K562 (cell line): ENCODE measurements around the gene JAKMIP2. TPM values are rescaled to one million over a fixed set of nuclear protein-coding genes. Genes with fewer than 3 reads are reported as not detected.

Experiments used
- ATAC-seq: fragments of 200-7000 bp; cut with Tn5 transposase; 3 replicates; pipeline ENCODE4 v1.9.1; 2020; ENCODE audit warnings: moderate library complexity
- BruUV-seq: library from RNA; stranded (reverse); fragments of 400-500 nt; replicated peaks from 2 replicates; lab custom pipeline; 2021; lab: Mats Ljungman, UMichigan
- CTCF ChIA-PET: fragments of 300-600 bp; formaldehyde crosslinking; extraction: SDS; loops from one replicate; lab custom pipeline; 2021; ENCODE audit warnings: low intra/inter-chr PET ratio; lab: Yijun Ruan, JAX
- POLR2A ChIA-PET: fragments of 300-600, 350-650 bp; sonication (Branson Sonifier 250); formaldehyde crosslinking; extraction: SDS; loops from one replicate; lab custom pipeline; 2021; ENCODE audit warnings: antibody characterized with exemption, inconsistent platforms; lab: Yijun Ruan, JAX
- DNase-seq, 4 experiments: peaks; one replicate each; pipeline versions ENCODE4 v3.0.0 to v3.0.0-alpha.2; 2011 to 2018; ENCODE audit warnings: low spot score in 3 of 4, mixed read lengths in 3 of 4; ENCODE audit errors: extremely low read depth in 1 of 4
- FAIRE-seq: peaks from 2 replicates; lab custom pipeline; 2011; peaks lifted over from hg19 to GRCh38; lab: Jason Lieb, UNC
- H2AFZ ChIP-seq: 2 replicates; pipeline ENCODE4 v1.6.0; 2011; ENCODE audit warnings: low read depth, low read length, control low read depth, inconsistent platforms
- H3K27ac ChIP-seq: fragments of 200-600 bp; 3 replicates; pipeline ENCODE4 v1.8.0; 2011; ENCODE audit warnings: low read depth, mild to moderate bottlenecking, control low read depth, inconsistent platforms, low read length, moderate library complexity, mixed read lengths; ENCODE audit errors: extremely low read depth
- H3K27me3 ChIP-seq, 2 experiments: fragments of 300-600 bp in 1 of 2; 2 replicates in 1 of 2; 3 replicates in 1 of 2; pipeline versions ENCODE4 v1.6.0 to v1.8.0; 2011; ENCODE audit warnings: inconsistent platforms in 2 of 2, low read length in 2 of 2, mild to moderate bottlenecking in 1 of 2, mixed read lengths in 1 of 2, moderate library complexity in 1 of 2; ENCODE audit not compliant: control insufficient read depth in 2 of 2, insufficient read depth in 2 of 2
- H3K36me3 ChIP-seq: fragments of 300-600 bp; 3 replicates; pipeline ENCODE4 v1.8.0; 2011; ENCODE audit warnings: mild to moderate bottlenecking, low read length, inconsistent platforms; ENCODE audit not compliant: control insufficient read depth, insufficient read depth
- H3K4me1 ChIP-seq, 2 experiments: fragments of 200-600 bp in 1 of 2; replicated peaks in 1 of 2; 2 replicates in 1 of 2; 3 replicates in 1 of 2; pipeline versions ENCODE4 v1.5.1 to v1.8.0; 2011; ENCODE audit warnings: inconsistent platforms in 2 of 2, low read length in 2 of 2, mild to moderate bottlenecking in 1 of 2, mixed read lengths in 1 of 2, moderate library complexity in 1 of 2; ENCODE audit not compliant: control insufficient read depth in 2 of 2, insufficient read depth in 2 of 2
- H3K4me2 ChIP-seq: 2 replicates; pipeline ENCODE4 v1.6.1; 2011; ENCODE audit warnings: low read length, control low read depth, inconsistent platforms, mixed read lengths; ENCODE audit not compliant: insufficient read depth
- H3K4me3 ChIP-seq: fragments of 200-600 bp; sonication (generic), shearing (Covaris generic); 2 replicates; pipeline ENCODE4 v1.5.1; 2016; ENCODE audit warnings: control low read depth, inconsistent platforms
- H3K79me2 ChIP-seq: fragments of 200-600 bp; 3 replicates; pipeline ENCODE4 v1.8.0; 2011; ENCODE audit warnings: low read length, inconsistent platforms; ENCODE audit not compliant: control insufficient read depth, insufficient read depth
- H3K9ac ChIP-seq, 2 experiments: 2 replicates each; pipeline versions ENCODE4 v1.6.0 to v1.6.1; 2011; ENCODE audit warnings: low read depth in 2 of 2, low read length in 2 of 2, control low read depth in 1 of 2, inconsistent platforms in 1 of 2, mild to moderate bottlenecking in 1 of 2, mixed read lengths in 1 of 2; ENCODE audit not compliant: insufficient read depth in 1 of 2
- H3K9me1 ChIP-seq: one replicate; pipeline ENCODE4 v1.6.0; 2011; ENCODE audit warnings: inconsistent platforms, mild to moderate bottlenecking, low read length, moderate library complexity; ENCODE audit not compliant: control insufficient read depth, insufficient read depth
- H3K9me3 ChIP-seq: replicated peaks from 2 replicates; pipeline ENCODE4 v1.5.1; 2011; ENCODE audit warnings: low read depth, low read length, inconsistent platforms; ENCODE audit not compliant: control insufficient read depth, insufficient read depth
- H4K20me1 ChIP-seq: replicated peaks from 2 replicates; pipeline ENCODE4 v1.6.1; 2011; ENCODE audit warnings: low read length, inconsistent platforms, mixed read lengths; ENCODE audit not compliant: control insufficient read depth, insufficient read depth
- CEBPG ChIP-seq, 3 experiments: fragments of 200-800 bp in 1 of 3; sonication (Bioruptor generic) in 1 of 3; sonication (generic) in 1 of 3; formaldehyde crosslinking in 1 of 3; IDR thresholded peaks in 2 of 3; conservative IDR thresholded peaks in 1 of 3; 2 replicates each; pipeline versions ENCODE4 v1.6.1 to v1.8.0; 2016 to 2022; ENCODE audit warnings: missing compliant biosample characterization in 2 of 3, missing genetic modification characterization in 2 of 3, mild to moderate bottlenecking in 1 of 3, missing genetic modification reagents in 1 of 3
- GTF2A2 ChIP-seq: IDR thresholded peaks from 2 replicates; pipeline ENCODE4 v1.6.1; 2016; ENCODE audit warnings: mild to moderate bottlenecking, missing genetic modification characterization, missing compliant biosample characterization
- HNRNPK ChIP-seq: fragments of 200-400 bp; formaldehyde crosslinking; IDR thresholded peaks from one replicate; pipeline ENCODE4 v1.6.1; 2018; ENCODE audit warnings: mild to moderate bottlenecking, low read depth, low read length; ENCODE audit not compliant: poor library complexity, severe bottlenecking
- ILK ChIP-seq: fragments of 450-650 bp; IDR thresholded peaks from 2 replicates; pipeline ENCODE4 v1.6.1; 2016; ENCODE audit warnings: missing genetic modification characterization, low read depth, mild to moderate bottlenecking, missing compliant biosample characterization, moderate library complexity, borderline replicate concordance
- MEF2D ChIP-seq: conservative IDR thresholded peaks from 2 replicates; pipeline ENCODE4 v1.6.1; 2016; ENCODE audit warnings: low read depth, missing genetic modification characterization, missing compliant biosample characterization
- RAD21 ChIP-seq, 2 experiments: fragments of 250-450 bp in 1 of 2; fragments of 450-650 bp in 1 of 2; sonication (Bioruptor Pico) in 1 of 2; formaldehyde crosslinking in 1 of 2; IDR thresholded peaks in 1 of 2; conservative IDR thresholded peaks in 1 of 2; 2 replicates each; pipeline versions ENCODE4 v1.4.0 to v1.8.0; 2020 to 2022; ENCODE audit warnings: mild to moderate bottlenecking in 2 of 2, moderate library complexity in 1 of 2
- RCOR1 ChIP-seq, 2 experiments: IDR thresholded peaks; 2 replicates each; pipeline ENCODE4 v1.6.1; 2012; ENCODE audit warnings: low read depth in 2 of 2, low read length in 2 of 2, borderline replicate concordance in 1 of 2, improper control_type of control experiment in 1 of 2
- SMAD2 ChIP-seq: fragments of 150-350 bp; IDR thresholded peaks from 2 replicates; pipeline ENCODE4 v1.6.1; 2014; ENCODE audit warnings: low read depth, mild to moderate bottlenecking, low read length
- STAT5B ChIP-seq: fragments of 250-450 bp; sonication (Bioruptor Pico); IDR thresholded peaks from 2 replicates; pipeline ENCODE4 v1.8.0; 2021; ENCODE audit warnings: mild to moderate bottlenecking, inconsistent platforms
- ZBED1 ChIP-seq: IDR thresholded peaks from 2 replicates; pipeline ENCODE4 v1.6.1; 2014
- WGBS: fragments of 100-300 bp; shearing (Covaris generic); methylation state at CpG from one replicate; pipeline ENCODE4 v1.1.6; 2016; ENCODE audit warnings: low coverage, mixed read lengths; ENCODE audit not compliant: insufficient coverage; ENCODE audit errors: missing lambda C conversion rate; 5-methylcytosine and 5-hydroxymethylcytosine counted together
- in situ Hi-C: fragments of 300-500 bp; cut with MboI; formaldehyde crosslinking; loops from 4 replicates; pipeline ENCODE4 v1.15.0; 2018; ENCODE audit warnings: inconsistent platforms, mixed read lengths
- intact Hi-C: fragments of 100-400 bp; cut with micrococcal nuclease; formaldehyde crosslinking; loops from 2 replicates; pipeline ENCODE4 v1.14.2; 2022
- polyA plus RNA-seq, 8 experiments: library from polyadenylated mRNA; depleted of rRNA in 4 of 8; stranded (reverse) in 5 of 8; unstranded in 3 of 8; fragments of >200 nt; fragmentation: Nextera tagmentation in 2 of 8; fragmentation: Illumina TruSeq in 1 of 8; extraction: Ambion mirVana in 2 of 8; extraction: Trizol in 1 of 8; gene quantifications; 2 replicates each; pipeline versions ENCODE4 v1.2.1 to v1.2.3, GENCODE V29; 2011 to 2014; ENCODE audit warnings: inconsistent platforms in 1 of 8, missing spikeins in 1 of 8
- total RNA-seq, 7 experiments: library from RNA; depleted of rRNA in 6 of 7; stranded (reverse); fragments of >200 nt in 6 of 7; fragmentation: Illumina TruSeq in 2 of 7; extraction: Trizol in 2 of 7; gene quantifications; 2 replicates each; pipeline versions ENCODE4 v1.2.1 to v1.2.3, GENCODE V29; 2011 to 2021; ENCODE audit warnings: low replicate concordance in 1 of 7
- TF ChIP-seq, protein P1 (sequence below), 2 experiments: fragments of 450-650 bp; conservative IDR thresholded peaks; 2 replicates each; pipeline ENCODE4 v1.6.1; 2017; ENCODE audit warnings: mild to moderate bottlenecking in 2 of 2, moderate library complexity in 2 of 2
- TF ChIP-seq, protein P2 (sequence below): IDR thresholded peaks from 2 replicates; pipeline ENCODE4 v1.6.1; 2011; ENCODE audit not compliant: insufficient read length; ENCODE audit errors: extremely low read depth
- TF ChIP-seq, protein P3 (sequence below), 2 experiments: fragments of 250-450 bp in 1 of 2; fragments of 450-650 bp in 1 of 2; sonication (Bioruptor Pico) in 1 of 2; IDR thresholded peaks; 2 replicates each; pipeline versions ENCODE4 v1.6.1 to v1.8.0; 2016 to 2021; ENCODE audit warnings: mild to moderate bottlenecking in 2 of 2, moderate library complexity in 2 of 2, missing compliant biosample characterization in 1 of 2, missing genetic modification characterization in 1 of 2

The JAKMIP2 gene
- total and polyA plus RNA-seq, 9 of the 15 experiments (the other 6 are each of a cell fraction or from before 2014, with no cell fraction given): not detected

GRCh38 chr5:147559749-147560148, 222.8 kb downstream of the JAKMIP2 start (continued):
- TF ChIP-seq, protein P1, sequence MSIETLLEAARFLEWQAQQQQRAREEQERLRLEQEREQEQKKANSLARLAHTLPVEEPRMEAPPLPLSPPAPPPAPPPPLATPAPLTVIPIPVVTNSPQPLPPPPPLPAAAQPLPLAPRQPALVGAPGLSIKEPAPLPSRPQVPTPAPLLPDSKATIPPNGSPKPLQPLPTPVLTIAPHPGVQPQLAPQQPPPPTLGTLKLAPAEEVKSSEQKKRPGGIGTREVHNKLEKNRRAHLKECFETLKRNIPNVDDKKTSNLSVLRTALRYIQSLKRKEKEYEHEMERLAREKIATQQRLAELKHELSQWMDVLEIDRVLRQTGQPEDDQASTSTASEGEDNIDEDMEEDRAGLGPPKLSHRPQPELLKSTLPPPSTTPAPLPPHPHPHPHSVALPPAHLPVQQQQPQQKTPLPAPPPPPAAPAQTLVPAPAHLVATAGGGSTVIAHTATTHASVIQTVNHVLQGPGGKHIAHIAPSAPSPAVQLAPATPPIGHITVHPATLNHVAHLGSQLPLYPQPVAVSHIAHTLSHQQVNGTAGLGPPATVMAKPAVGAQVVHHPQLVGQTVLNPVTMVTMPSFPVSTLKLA (conservative IDR thresholded peaks at IDR 0.05): no peak
- TF ChIP-seq MEF2D (no peak), RCOR1 (IDR thresholded peaks at IDR 0.05; ENCODE audit: borderline replicate concordance in 1 of 2, low read depth in 2 of 2, low read length in 2 of 2) (no peak), SMAD2 (no peak), STAT5B (CRISPR knock-in tag) (no peak)
- TF ChIP-seq, protein P2, sequence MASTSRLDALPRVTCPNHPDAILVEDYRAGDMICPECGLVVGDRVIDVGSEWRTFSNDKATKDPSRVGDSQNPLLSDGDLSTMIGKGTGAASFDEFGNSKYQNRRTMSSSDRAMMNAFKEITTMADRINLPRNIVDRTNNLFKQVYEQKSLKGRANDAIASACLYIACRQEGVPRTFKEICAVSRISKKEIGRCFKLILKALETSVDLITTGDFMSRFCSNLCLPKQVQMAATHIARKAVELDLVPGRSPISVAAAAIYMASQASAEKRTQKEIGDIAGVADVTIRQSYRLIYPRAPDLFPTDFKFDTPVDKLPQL: no peak

- in situ Hi-C loops: no loop called here
- Histone ChIP-seq H4K20me1 (no peaks in the 10 kb centered on the region), H3K79me2 (no peaks in the 10 kb centered on the region), H3K36me3 (no peaks in the 10 kb centered on the region), H3K4me3 (no peak overlapping the region), H3K9ac (no peak overlapping the region), H3K27ac (no peak overlapping the region), H3K27me3 (no peaks in the 10 kb centered on the region), H2AFZ (no peak overlapping the region), H3K9me3 (no peaks in the 10 kb centered on the region), H3K4me2 (no peak overlapping the region), H3K9me1 (no peaks in the 10 kb centered on the region), H3K4me1 (no peaks in the 10 kb centered on the region)
- ChIA-PET POLR2A (no interaction called here), CTCF (no interaction called here)
- DNase-seq: peak in 2 of 4 experiments; percentile 1 to 10
- WGBS: 0% methylated on average over 2 of the region's 2 CpGs
- FAIRE-seq: no peak
- intact Hi-C loops: no loop called here
- TF ChIP-seq, protein P3, sequence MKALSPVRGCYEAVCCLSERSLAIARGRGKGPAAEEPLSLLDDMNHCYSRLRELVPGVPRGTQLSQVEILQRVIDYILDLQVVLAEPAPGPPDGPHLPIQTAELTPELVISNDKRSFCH (CRISPR knock-in tag; IDR thresholded peaks at IDR 0.05): no peak
- TF ChIP-seq, protein P3 (tag; IDR thresholded peaks at IDR 0.05): no peak
- TF ChIP-seq CEBPG (CRISPR knock-in tag; IDR thresholded peaks at IDR 0.05) (no peak), CEBPG (tag; conservative IDR thresholded peaks at IDR 0.05 in 1 of 2, IDR thresholded peaks at IDR 0.05 in 1 of 2) (no peak), HNRNPK (no peak), RAD21 (CRISPR knock-in tag; conservative IDR thresholded peaks at IDR 0.05 in 1 of 2, IDR thresholded peaks at IDR 0.05 in 1 of 2) (peak; percentile 26 to 31; a peak in 1 of 4 replicates), GTF2A2 (tag) (no peak), ILK (tag) (no peak), ZBED1 (no peak)
- no peak for ATAC-seq
- no TSS peak for BruUV-seq
Observed at GRCh38 chr5:147558826-147559225, 223.7 kb downstream of the JAKMIP2 start.
